IMR-90 (cell line): ENCODE measurements around the gene MCM5. TPM values are rescaled to one million over a fixed set of nuclear protein-coding genes. Genes with fewer than 3 reads are reported as not detected.

Source experiments
- ATAC-seq: fragments of 200-7000 bp; cut with Tn5 transposase; 2 replicates; pipeline ENCODE4 v1.9.1; 2020; ENCODE audit warnings: low read depth, mild to moderate bottlenecking, moderate library complexity
- BruUV-seq: library from RNA; stranded (reverse); fragments of 400-500 nt; replicated peaks from 2 replicates; lab custom pipeline; 2021; lab: Mats Ljungman, UMichigan
- CTCF ChIA-PET: fragments of 300-600 bp; formaldehyde crosslinking; extraction: SDS; loops from one replicate; lab custom pipeline; 2021; ENCODE audit warnings: antibody characterized with exemption; lab: Yijun Ruan, JAX
- POLR2A ChIA-PET: fragments of 300-600 bp; sonication (Branson Sonifier 250); formaldehyde crosslinking; loops from one replicate; lab custom pipeline; 2022; ENCODE audit warnings: antibody characterized with exemption; ENCODE audit not compliant: unreplicated experiment; lab: Charles Lee
- DNase-seq: peaks from one replicate; pipeline ENCODE4 v3.0.0; 2013
- H2AFZ ChIP-seq: replicated peaks from 2 replicates; pipeline ENCODE3; 2013; ENCODE audit warnings: low read length, mild to moderate bottlenecking; ENCODE audit not compliant: poor library complexity
- H2AK5ac ChIP-seq: 2 replicates; pipeline ENCODE4 v1.6.1; 2013; ENCODE audit warnings: low read depth, low read length, inconsistent platforms
- H2AK9ac ChIP-seq: replicated peaks from 2 replicates; pipeline ENCODE3; 2013; ENCODE audit warnings: mild to moderate bottlenecking, low read depth, low read length, moderate library complexity; ENCODE audit not compliant: poor library complexity
- H2BK120ac ChIP-seq: 2 replicates; pipeline ENCODE4 v1.6.1; 2013; ENCODE audit warnings: low read depth, low read length, inconsistent platforms
- H2BK15ac ChIP-seq: 3 replicates; pipeline ENCODE4 v1.6.1; 2013; ENCODE audit warnings: low read depth, low read length, inconsistent platforms
- H2BK20ac ChIP-seq: 2 replicates; pipeline ENCODE4 v1.6.1; 2013; ENCODE audit warnings: low read depth, mild to moderate bottlenecking, inconsistent platforms, low read length, moderate library complexity
- H2BK5ac ChIP-seq: 2 replicates; pipeline ENCODE4 v1.6.1; 2013; ENCODE audit warnings: mild to moderate bottlenecking, low read depth, low read length, inconsistent platforms; ENCODE audit not compliant: poor library complexity, severe bottlenecking
- H3K14ac ChIP-seq: replicated peaks from 2 replicates; pipeline ENCODE4 v1.6.1; 2013; ENCODE audit warnings: low read depth, low read length, inconsistent platforms
- H3K18ac ChIP-seq: 2 replicates; pipeline ENCODE4 v1.6.1; 2013; ENCODE audit warnings: low read depth, low read length, control low read depth
- H3K23ac ChIP-seq: 2 replicates; pipeline ENCODE4 v1.6.1; 2013; ENCODE audit warnings: low read depth, low read length, inconsistent platforms
- H3K27ac ChIP-seq: 2 replicates; pipeline ENCODE4 v1.5.1; 2013; ENCODE audit warnings: mild to moderate bottlenecking, control low read depth, low read length; ENCODE audit not compliant: insufficient read depth
- H3K27me3 ChIP-seq: 2 replicates; pipeline ENCODE4 v1.6.1; 2013; ENCODE audit warnings: low read length; ENCODE audit not compliant: control insufficient read depth, insufficient read depth
- H3K36me3 ChIP-seq: 2 replicates; pipeline ENCODE4 v1.6.1; 2013; ENCODE audit warnings: low read length, mixed read lengths; ENCODE audit not compliant: control insufficient read depth, insufficient read depth
- H3K4ac ChIP-seq: 2 replicates; pipeline ENCODE4 v1.6.1; 2013; ENCODE audit warnings: low read depth, low read length, inconsistent platforms
- H3K4me1 ChIP-seq: 2 replicates; pipeline ENCODE4 v1.6.1; 2013; ENCODE audit warnings: low read length, mixed read lengths; ENCODE audit not compliant: control insufficient read depth, insufficient read depth
- H3K4me2 ChIP-seq: 2 replicates; pipeline ENCODE4 v1.6.1; 2013; ENCODE audit warnings: low read depth, mild to moderate bottlenecking, control low read depth, low read length, moderate library complexity
- H3K4me3 ChIP-seq: 2 replicates; pipeline ENCODE4 v1.5.1; 2013; ENCODE audit warnings: low read depth, mild to moderate bottlenecking, control low read depth, low read length, moderate library complexity; ENCODE audit not compliant: insufficient read depth
- H3K56ac ChIP-seq: 2 replicates; pipeline ENCODE4 v1.6.1; 2013; ENCODE audit warnings: low read length, inconsistent platforms; ENCODE audit not compliant: insufficient read depth; ENCODE audit errors: extremely low read depth
- H3K79me1 ChIP-seq, 2 experiments: 2 replicates each; pipeline ENCODE4 v1.6.1; 2013; ENCODE audit warnings: low read length in 2 of 2, inconsistent platforms in 1 of 2, low read depth in 1 of 2
- H3K9ac ChIP-seq: 2 replicates; pipeline ENCODE4 v1.6.1; 2013; ENCODE audit warnings: low read depth, low read length, control low read depth
- H3K9me1 ChIP-seq: 2 replicates; pipeline ENCODE4 v1.6.1; 2013; ENCODE audit warnings: low read length, inconsistent platforms; ENCODE audit not compliant: insufficient read depth
- H3K9me3 ChIP-seq: 2 replicates; pipeline ENCODE4 v1.6.1; 2013; ENCODE audit warnings: low read length; ENCODE audit not compliant: control insufficient read depth, insufficient read depth
- H4K20me1 ChIP-seq: 2 replicates; pipeline ENCODE4 v1.6.1; 2013; ENCODE audit warnings: low read length, inconsistent platforms; ENCODE audit not compliant: insufficient read depth
- H4K5ac ChIP-seq: 2 replicates; pipeline ENCODE4 v1.6.1; 2013; ENCODE audit warnings: mild to moderate bottlenecking, low read depth, low read length, control low read depth
- H4K8ac ChIP-seq, 2 experiments: 2 replicates each; pipeline ENCODE4 v1.6.1; 2013; ENCODE audit warnings: low read depth in 2 of 2, low read length in 2 of 2, control low read depth in 1 of 2, inconsistent platforms in 1 of 2
- H4K91ac ChIP-seq: 2 replicates; pipeline ENCODE4 v1.6.1; 2013; ENCODE audit warnings: low read depth, low read length, inconsistent platforms; ENCODE audit not compliant: insufficient read depth
- BHLHE40 ChIP-seq: fragments of 150-350 bp; IDR thresholded peaks from 2 replicates; pipeline ENCODE4 v1.6.1; 2016; ENCODE audit warnings: mild to moderate bottlenecking, low read depth, low read length
- CEBPB ChIP-seq: IDR thresholded peaks from 2 replicates; pipeline ENCODE4 v1.6.1; 2012; ENCODE audit warnings: low read depth, low read length, improper control_type of control experiment
- CHD1 ChIP-seq: IDR thresholded peaks from 2 replicates; pipeline ENCODE4 v1.6.1; 2012; ENCODE audit warnings: low read depth, low read length, improper control_type of control experiment
- ELK1 ChIP-seq: fragments of 150-350 bp; IDR thresholded peaks from 2 replicates; pipeline ENCODE4 v1.6.1; 2016; ENCODE audit warnings: low read depth, mild to moderate bottlenecking, low read length, moderate library complexity, borderline replicate concordance
- FOS ChIP-seq: fragments of 150-350 bp; IDR thresholded peaks from 2 replicates; pipeline ENCODE4 v1.6.1; 2016; ENCODE audit warnings: low read depth, low read length
- MAZ ChIP-seq: IDR thresholded peaks from 2 replicates; pipeline ENCODE4 v1.6.1; 2012; ENCODE audit warnings: low read depth, mild to moderate bottlenecking, low read length, improper control_type of control experiment, moderate library complexity, borderline replicate concordance
- POLR2A ChIP-seq: IDR thresholded peaks from 2 replicates; pipeline ENCODE4 v1.6.1; 2012; ENCODE audit warnings: mild to moderate bottlenecking, low read depth, low read length
- RAD21 ChIP-seq: IDR thresholded peaks from 2 replicates; pipeline ENCODE4 v1.6.1; 2012; ENCODE audit warnings: low read length, improper control_type of control experiment
- RCOR1 ChIP-seq: IDR thresholded peaks from 2 replicates; pipeline ENCODE4 v1.6.1; 2012; ENCODE audit warnings: mild to moderate bottlenecking, low read length, improper control_type of control experiment; ENCODE audit not compliant: insufficient replicate concordance
- RFX5 ChIP-seq: IDR thresholded peaks from 2 replicates; pipeline ENCODE4 v1.8.0; 2012; ENCODE audit warnings: low read depth, mild to moderate bottlenecking, low read length, moderate library complexity
- SMC3 ChIP-seq: fragments of 150-350 bp; IDR thresholded peaks from 2 replicates; pipeline ENCODE4 v1.6.1; 2016; ENCODE audit warnings: low read depth, mild to moderate bottlenecking, antibody characterized with exemption, low read length, moderate library complexity
- USF2 ChIP-seq: fragments of 150-350 bp; IDR thresholded peaks from 2 replicates; pipeline ENCODE4 v1.6.1; 2017; ENCODE audit warnings: mild to moderate bottlenecking, antibody characterized with exemption, low read length, low read depth
- WGBS, 2 experiments: methylation state at CpG; one replicate each; pipeline versions ENCODE4 v1.1.5 to v1.1.7; 2013; ENCODE audit warnings: missing lambda C conversion rate in 2 of 2; ENCODE audit not compliant: insufficient read length in 1 of 2; ENCODE audit errors: extremely low coverage in 2 of 2; 5-methylcytosine and 5-hydroxymethylcytosine counted together
- dilution Hi-C: fragments of 300-500 bp; cut with HindIII; formaldehyde crosslinking; loops from one replicate; pipeline ENCODE4 v1.14.3; 2018; ENCODE audit warnings: low sequenced_read_pairs; ENCODE audit not compliant: unreplicated experiment
- in situ Hi-C: fragments of 300-500 bp; cut with MboI; formaldehyde crosslinking; loops from 3 replicates; pipeline ENCODE4 v1.14.3; 2019; ENCODE audit warnings: low sequenced_read_pairs, inconsistent platforms, mixed read lengths
- intact Hi-C: fragments of 100-400 bp; cut with micrococcal nuclease; formaldehyde crosslinking; loops from 2 replicates; pipeline ENCODE4 v1.10.0; 2022
- polyA plus RNA-seq, 3 experiments: library from polyadenylated mRNA; depleted of rRNA; stranded (reverse); fragments of >200 nt; gene quantifications; 2 replicates each; pipeline ENCODE4 v1.2.3, GENCODE V29; 2012; ENCODE audit warnings: low replicate concordance in 1 of 3
- total RNA-seq: library from RNA; depleted of rRNA; stranded (reverse); fragments of >200 nt; gene quantifications from 2 replicates; pipeline ENCODE4 v1.2.3, GENCODE V29; 2012
- TF ChIP-seq, protein P1 (sequence below): conservative IDR thresholded peaks from 2 replicates; pipeline ENCODE4 v1.5.1; 2012; ENCODE audit warnings: mild to moderate bottlenecking, low read depth, low read length, improper control_type of control experiment

MCM5 gene
- total and polyA plus RNA-seq, 2 of the 4 experiments (the other 2 are of a cell fraction) = 43.0 to 58.6 TPM

GRCh38 chr22:35450824-35451569, 51.1 kb downstream of the MCM5 start (continued):
- no peak for TF ChIP-seq BHLHE40

DNA sequence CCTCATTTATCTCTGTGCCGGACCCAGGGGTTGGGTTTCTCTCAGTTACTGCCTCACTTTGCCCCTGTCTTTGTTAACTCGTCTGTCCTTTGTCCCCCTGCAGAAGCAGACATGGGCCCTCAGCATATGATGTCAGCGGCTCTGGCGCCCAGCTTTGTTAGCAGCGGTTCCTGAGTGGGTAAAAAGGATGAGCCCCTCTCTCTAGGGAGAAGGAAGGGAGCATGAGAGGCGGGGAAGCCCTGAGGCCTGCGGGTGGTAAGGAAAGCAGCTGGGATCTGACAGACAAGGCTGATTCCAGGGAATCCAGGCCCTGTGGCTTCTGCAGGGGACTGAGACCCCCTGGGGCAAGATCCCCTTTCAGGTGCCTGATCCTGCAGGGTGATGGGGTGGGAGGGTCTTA, 51.7 kb downstream of the MCM5 start:
- H2BK5ac ChIP-seq = no peak overlapping the region
- no peak for ATAC-seq
- CTCF ChIA-PET = no interaction called here
- TF ChIP-seq RAD21 (no peak), RFX5 (no peak), USF2 (no peak), SMC3 (no peak), MAZ (no peak), BHLHE40 (no peak), FOS (no peak), POLR2A (no peak), CEBPB (no peak), RCOR1 (no peak), CHD1 (no peak), ELK1 (no peak)
- TF ChIP-seq, protein P1, sequence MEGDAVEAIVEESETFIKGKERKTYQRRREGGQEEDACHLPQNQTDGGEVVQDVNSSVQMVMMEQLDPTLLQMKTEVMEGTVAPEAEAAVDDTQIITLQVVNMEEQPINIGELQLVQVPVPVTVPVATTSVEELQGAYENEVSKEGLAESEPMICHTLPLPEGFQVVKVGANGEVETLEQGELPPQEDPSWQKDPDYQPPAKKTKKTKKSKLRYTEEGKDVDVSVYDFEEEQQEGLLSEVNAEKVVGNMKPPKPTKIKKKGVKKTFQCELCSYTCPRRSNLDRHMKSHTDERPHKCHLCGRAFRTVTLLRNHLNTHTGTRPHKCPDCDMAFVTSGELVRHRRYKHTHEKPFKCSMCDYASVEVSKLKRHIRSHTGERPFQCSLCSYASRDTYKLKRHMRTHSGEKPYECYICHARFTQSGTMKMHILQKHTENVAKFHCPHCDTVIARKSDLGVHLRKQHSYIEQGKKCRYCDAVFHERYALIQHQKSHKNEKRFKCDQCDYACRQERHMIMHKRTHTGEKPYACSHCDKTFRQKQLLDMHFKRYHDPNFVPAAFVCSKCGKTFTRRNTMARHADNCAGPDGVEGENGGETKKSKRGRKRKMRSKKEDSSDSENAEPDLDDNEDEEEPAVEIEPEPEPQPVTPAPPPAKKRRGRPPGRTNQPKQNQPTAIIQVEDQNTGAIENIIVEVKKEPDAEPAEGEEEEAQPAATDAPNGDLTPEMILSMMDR = no peak

More for the DNA sequence above, 51.7 kb downstream of the MCM5 start:
- Histone ChIP-seq H3K4me1 (peaks cover 17% of the 10 kb centered on the region), H3K9ac (no peak overlapping the region), H3K27ac (no peak overlapping the region), H3K9me1 (peaks cover 11% of the 10 kb centered on the region), H3K56ac (no peak overlapping the region), H3K36me3 (no peaks in the 10 kb centered on the region), H2BK120ac (no peak overlapping the region), H2AK5ac (no peak overlapping the region), H4K91ac (no peak overlapping the region), H2AK9ac (no peak overlapping the region), H2BK15ac (no peak overlapping the region), H4K5ac (no peak overlapping the region), H3K4ac (no peak overlapping the region), H3K23ac (no peak overlapping the region), H3K4me2 (no peak overlapping the region), H3K14ac (no peak overlapping the region), H3K27me3 (peaks cover 14% of the 10 kb centered on the region; the same call in 1 of the 2 replicates), H4K8ac (no peak overlapping the region), H2AFZ (no peak overlapping the region), H3K9me3 (no peaks in the 10 kb centered on the region), H3K18ac (no peak overlapping the region), H2BK20ac (no peak overlapping the region), H3K4me3 (no peak overlapping the region), H3K79me1 (peaks cover 0 to 12% of the 10 kb centered on the region in 2 experiments; a peak in 1 of 4 replicates), H4K20me1 (no peaks in the 10 kb centered on the region)
- POLR2A ChIA-PET = no interaction called here
- dilution Hi-C loops (no loop called here), in situ Hi-C loops (no loop called here), intact Hi-C loops (no loop called here)
- DNase-seq = no peak
- no TSS peak for BruUV-seq
- no CpG with 5 or more reads among the region's 7 CpGs for WGBS, 2 experiments
